Lung (tissue), 12 donors: ENCODE measurements around the gene INPP1. TPM values are rescaled to one million over a fixed set of nuclear protein-coding genes. Genes with fewer than 3 reads are reported as not detected.
"Not testable (repeated sequence)": the region's sequence is repeated elsewhere in the genome, so short reads cannot be mapped to it uniquely, and the experiment has no call there.

ENCODE experiments used
- ATAC-seq: fragments of 200-7000 bp; cut with Tn5 transposase; one replicate; pipeline ENCODE4 v1.9.1; 2020; ENCODE audit warnings: moderate number of reproducible peaks; ENCODE audit not compliant: insufficient read depth, low FRiP score
- DNase-seq, 3 donors: peaks; one replicate each; pipeline ENCODE4 v3.0.0-alpha.2; 2013 to 2017
- H3K27ac ChIP-seq, 2 donors: one replicate each; pipeline ENCODE4 v1.5.1; 2013; ENCODE audit warnings: mild to moderate bottlenecking in 2 of 2, moderate library complexity in 2 of 2, control low read depth in 1 of 2, inconsistent platforms in 1 of 2, low read depth in 1 of 2, low read length in 1 of 2
- H3K27me3 ChIP-seq, 3 donors: one replicate each; pipeline ENCODE4 v1.5.1; 2013; ENCODE audit warnings: low read length in 2 of 3; ENCODE audit not compliant: control insufficient read depth in 3 of 3, insufficient read depth in 3 of 3
- H3K36me3 ChIP-seq, 4 donors: one replicate each; pipeline ENCODE4 v1.5.1; 2013; ENCODE audit warnings: low read length in 4 of 4, mild to moderate bottlenecking in 1 of 4, moderate library complexity in 1 of 4; ENCODE audit not compliant: control insufficient read depth in 4 of 4, insufficient read depth in 4 of 4
- H3K4me1 ChIP-seq, 5 donors: one replicate each; pipeline ENCODE4 v1.5.1; 2013; ENCODE audit warnings: low read length in 5 of 5, mild to moderate bottlenecking in 2 of 5, moderate library complexity in 1 of 5; ENCODE audit not compliant: control insufficient read depth in 5 of 5, insufficient read depth in 5 of 5
- H3K4me3 ChIP-seq: one replicate; pipeline ENCODE4 v1.5.1; 2013; ENCODE audit warnings: mild to moderate bottlenecking, control low read depth, moderate library complexity
- H3K9ac ChIP-seq, 2 donors: one replicate each; pipeline ENCODE4 v1.5.1; 2013; ENCODE audit warnings: low read length in 2 of 2, control low read depth in 1 of 2; ENCODE audit not compliant: insufficient read depth in 1 of 2
- H3K9me3 ChIP-seq, 4 donors: one replicate each; pipeline ENCODE4 v1.5.1; 2013; ENCODE audit warnings: low read length in 3 of 4, mild to moderate bottlenecking in 1 of 4, moderate library complexity in 1 of 4; ENCODE audit not compliant: control insufficient read depth in 4 of 4, insufficient read depth in 3 of 4
- CTCF ChIP-seq: IDR thresholded peaks from 2 replicates; pipeline ENCODE4 v1.5.1; 2012; ENCODE audit warnings: mild to moderate bottlenecking; ENCODE audit errors: control extremely low read depth, extremely low read depth
- WGBS, 2 donors: extraction: QIAGEN DNeasy Blood & Tissue Kit; methylation state at CpG; one replicate each; pipeline ENCODE4 v1.1.7; 2013; 5-methylcytosine and 5-hydroxymethylcytosine counted together
- polyA plus RNA-seq, 2 donors: library from polyadenylated mRNA; stranded (reverse); fragments of 200-250 nt; gene quantifications; one replicate each; pipeline ENCODE4 v1.2.1, GENCODE V29; 2013
- total RNA-seq, 2 donors: library from RNA; depleted of rRNA in 1 of 2; stranded (reverse); fragments of >200 nt in 1 of 2; gene quantifications; one replicate each; pipeline ENCODE4 v1.2.1, GENCODE V29; 2014 to 2021
- donor health status: control.
- donor health status: control.
- donor health status: Bipolar disorder and iron deficiency.
- donor health status: healthy.
- donor health status: DM: yes; HTN: yes; CAD: no.

INPP1 gene
- total and polyA plus RNA-seq, 4 donors = 15.7 to 26.7 (median 18.5) TPM

GRCh38 chr2:190357600-190357999 lies 14.2 kb downstream of the INPP1 start:
- no peak for ATAC-seq
- H3K9ac ChIP-seq = no peak overlapping the region
- TF ChIP-seq CTCF = no peak
- no peaks in the 10 kb centered on the region for H3K27me3 ChIP-seq
- 47 to 77% methylated on average over 2 of the region's 2 CpGs for WGBS, 2 donors
- H3K9me3 ChIP-seq = no peaks in the 10 kb centered on the region
- H3K36me3 ChIP-seq = no peaks in the 10 kb centered on the region
- H3K4me1 ChIP-seq = peaks cover 5 to 44% (median 7%) of the 10 kb centered on the region in 5 donors
- no peak overlapping the region for H3K27ac ChIP-seq
- no peak overlapping the region for H3K4me3 ChIP-seq
- peak in 2 of 3 donors; percentile 51 to 60 for DNase-seq

DNA sequence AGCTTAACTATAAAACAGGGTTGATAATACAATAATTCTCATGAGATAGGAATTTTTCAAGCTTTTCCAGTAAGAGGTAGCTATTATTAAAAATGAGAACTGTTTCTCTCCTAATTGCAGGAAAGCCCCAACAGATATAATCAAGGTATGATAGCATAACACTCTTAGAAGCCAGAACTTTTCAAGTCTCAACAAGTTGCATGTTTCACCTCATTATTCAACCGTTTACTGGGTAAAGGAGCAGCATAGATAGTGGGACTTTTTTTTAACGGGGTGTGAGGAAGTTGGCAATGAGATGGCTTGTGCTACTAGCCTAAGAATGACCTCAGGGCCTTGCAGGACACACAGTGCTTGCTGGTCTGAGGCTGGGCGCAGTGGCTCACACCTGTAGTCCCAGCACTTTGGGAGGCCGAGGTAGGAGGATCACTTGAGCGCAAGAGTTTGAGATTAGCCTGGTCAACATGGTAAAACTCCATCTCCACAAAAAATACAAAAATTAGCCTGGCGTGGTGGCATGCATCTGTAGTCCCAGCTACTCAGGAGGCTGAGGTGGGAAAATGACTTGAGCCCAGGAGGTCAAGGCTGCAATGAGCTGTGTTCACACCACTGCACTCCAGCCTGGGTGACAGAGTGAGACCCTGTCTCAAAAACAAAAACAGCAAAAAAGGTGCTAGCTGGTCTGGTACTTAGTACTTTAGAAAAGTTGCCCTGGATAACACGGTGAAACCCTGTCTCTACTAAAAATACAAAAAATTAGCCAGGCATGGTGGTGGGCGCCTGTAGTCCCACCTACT lies 15.5 kb downstream of the INPP1 start:
- 79 to 87% methylated on average over 8 of the region's 8 CpGs for WGBS, 2 donors
- not testable (repeated sequence) for H3K27ac ChIP-seq, ATAC-seq, H3K36me3 ChIP-seq, H3K4me3 ChIP-seq, DNase-seq, H3K27me3 ChIP-seq, H3K9ac ChIP-seq, H3K9me3 ChIP-seq
- H3K4me1 ChIP-seq = peaks cover 2 to 34% (median 6%) of the 10 kb centered on the region in 5 donors

GRCh38 chr2:190360561-190360960 lies 17.2 kb downstream of the INPP1 start:
- Histone ChIP-seq H3K4me3 (no peak overlapping the region), H3K9me3 (no peaks in the 10 kb centered on the region), H3K36me3 (peaks cover 0 to 5% (median 1%) of the 10 kb centered on the region in 4 donors), H3K27me3 (no peaks in the 10 kb centered on the region), H3K9ac (no peak overlapping the region), H3K27ac (no peak overlapping the region), H3K4me1 (peaks cover 0 to 31% (median 3%) of the 10 kb centered on the region in 5 donors)
- no peak for TF ChIP-seq CTCF
- DNase-seq (no peak), ATAC-seq (no peak)

DNA sequence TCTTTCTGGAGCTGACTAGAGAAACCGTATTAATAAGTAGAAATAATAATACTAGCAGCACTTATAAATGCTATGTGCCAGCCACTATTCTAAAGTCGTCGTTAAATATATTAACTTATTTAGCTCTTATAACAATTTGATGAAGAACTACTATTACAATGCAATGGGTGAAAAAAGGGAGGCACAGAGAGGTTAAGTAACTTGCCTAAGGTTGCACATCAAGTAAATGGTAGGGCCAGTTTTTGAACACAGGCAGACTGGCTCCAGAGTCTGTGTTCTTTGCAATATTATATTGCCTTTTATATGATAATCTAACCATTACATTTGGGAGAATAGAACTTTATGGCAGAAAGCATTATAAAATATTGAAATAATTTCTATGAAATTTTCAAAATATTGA lies 17.6 kb downstream of the INPP1 start:
- Histone ChIP-seq H3K27ac (no peak overlapping the region), H3K4me3 (no peak overlapping the region), H3K9ac (no peak overlapping the region), H3K36me3 (peaks cover 0 to 5% (median 2%) of the 10 kb centered on the region in 4 donors), H3K27me3 (no peaks in the 10 kb centered on the region), H3K4me1 (peaks cover 0 to 31% (median 1%) of the 10 kb centered on the region in 5 donors), H3K9me3 (no peaks in the 10 kb centered on the region)
- no peak for TF ChIP-seq CTCF
- no peak for ATAC-seq
- no peak for DNase-seq
- 91% methylated on average over 3 of the region's 3 CpGs for WGBS, 2 donors
